Adrenal gland (tissue), 5 donors: Measurements from ENCODE around the gene DNMBP.

Experiments
- POLR2A ChIP-seq, 2 donors: fragments of 450-650 bp; IDR thresholded peaks; one replicate each; pipeline ENCODE4 v1.6.1; 2017; ENCODE audit warnings: antibody characterized with exemption in 2 of 2, mild to moderate bottlenecking in 2 of 2, moderate library complexity in 1 of 2
- TF ChIP-seq, protein P1 (sequence below), 6 experiments: fragments of 450-650 bp in 4 of 6; fragments of 200-600 bp in 2 of 6; sonication (generic) in 1 of 6; IDR thresholded peaks; 1 replicate in 5 of 6; 2 replicates in 1 of 6; pipeline versions ENCODE4 v1.5.1 to v1.8.0; 2016 to 2021; ENCODE audit warnings: antibody characterized with exemption in 6 of 6, mild to moderate bottlenecking in 2 of 6, moderate library complexity in 1 of 6
- donor health status: DM: no; HTN: no; CAD: no.

DNA sequence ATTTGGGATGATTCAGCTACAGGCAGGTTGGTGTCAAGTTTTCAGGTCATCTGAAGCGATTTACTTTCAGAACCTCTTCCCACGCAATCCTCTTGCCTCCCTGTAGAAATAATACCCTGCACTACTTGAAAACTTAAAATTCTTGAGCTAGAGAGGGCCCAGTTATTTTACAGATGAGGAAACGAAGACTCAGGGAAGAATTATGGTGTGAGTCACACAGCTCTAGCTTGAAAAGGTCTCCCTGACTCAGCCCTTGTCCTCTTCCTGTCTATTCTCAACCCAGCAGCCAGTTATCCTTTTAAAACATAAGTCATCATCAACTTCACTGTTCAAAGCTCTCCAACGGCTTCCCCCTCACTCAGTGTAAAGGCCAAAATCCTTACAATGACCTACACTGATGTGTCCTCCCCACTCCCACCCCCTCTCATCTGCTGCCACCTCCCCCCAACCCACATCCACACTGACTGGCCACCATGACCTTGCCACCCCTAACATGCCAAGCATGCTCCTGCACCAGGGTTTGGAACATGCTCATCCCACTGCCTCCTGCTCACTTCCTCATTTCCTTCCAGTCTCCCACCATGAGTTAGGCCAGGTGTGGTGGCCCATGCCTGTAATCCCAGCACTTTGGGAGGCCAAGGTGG is 3.4 kb downstream of the DNMBP start:
- TF ChIP-seq, protein P1, sequence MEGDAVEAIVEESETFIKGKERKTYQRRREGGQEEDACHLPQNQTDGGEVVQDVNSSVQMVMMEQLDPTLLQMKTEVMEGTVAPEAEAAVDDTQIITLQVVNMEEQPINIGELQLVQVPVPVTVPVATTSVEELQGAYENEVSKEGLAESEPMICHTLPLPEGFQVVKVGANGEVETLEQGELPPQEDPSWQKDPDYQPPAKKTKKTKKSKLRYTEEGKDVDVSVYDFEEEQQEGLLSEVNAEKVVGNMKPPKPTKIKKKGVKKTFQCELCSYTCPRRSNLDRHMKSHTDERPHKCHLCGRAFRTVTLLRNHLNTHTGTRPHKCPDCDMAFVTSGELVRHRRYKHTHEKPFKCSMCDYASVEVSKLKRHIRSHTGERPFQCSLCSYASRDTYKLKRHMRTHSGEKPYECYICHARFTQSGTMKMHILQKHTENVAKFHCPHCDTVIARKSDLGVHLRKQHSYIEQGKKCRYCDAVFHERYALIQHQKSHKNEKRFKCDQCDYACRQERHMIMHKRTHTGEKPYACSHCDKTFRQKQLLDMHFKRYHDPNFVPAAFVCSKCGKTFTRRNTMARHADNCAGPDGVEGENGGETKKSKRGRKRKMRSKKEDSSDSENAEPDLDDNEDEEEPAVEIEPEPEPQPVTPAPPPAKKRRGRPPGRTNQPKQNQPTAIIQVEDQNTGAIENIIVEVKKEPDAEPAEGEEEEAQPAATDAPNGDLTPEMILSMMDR (IDR thresholded peaks at IDR 0.05), result no peak
- TF ChIP-seq POLR2A (IDR thresholded peaks at IDR 0.05), result no peak
